Fibroblast of villous mesenchyme (primary cell): ENCODE measurements around the gene KIAA1549. TPM values are rescaled to one million over a fixed set of nuclear protein-coding genes. Genes with fewer than 3 reads are reported as not detected.
A peak's percentile ranks its signal among the peaks of the same experiment; 100 is the strongest.

ENCODE experiments used
- DNase-seq: peaks from one replicate; pipeline ENCODE4 v3.0.0-alpha.2; 2010; ENCODE audit warnings: low read depth
- H3K4me3 ChIP-seq: 2 replicates; pipeline ENCODE4 v1.5.1; 2011; ENCODE audit warnings: low read depth, mild to moderate bottlenecking, low read length
- CTCF ChIP-seq: IDR thresholded peaks from 2 replicates; pipeline ENCODE4 v1.5.1; 2012; ENCODE audit warnings: low read depth, mild to moderate bottlenecking, low read length; ENCODE audit not compliant: insufficient read depth
- total RNA-seq: library from RNA; depleted of rRNA; stranded (reverse); fragments of >200 nt; gene quantifications from 2 replicates; pipeline ENCODE4 v1.2.3, GENCODE V29; 2012

The KIAA1549 gene
- total RNA-seq, 1 donor, result 2.6 TPM

GRCh38 chr7:138916275-138916674 is 64.9 kb downstream of the KIAA1549 start:
- no peak for DNase-seq
- H3K4me3 ChIP-seq, result no peak overlapping the region
- no peak for TF ChIP-seq CTCF

GRCh38 chr7:138913783-138914182 is 67.4 kb downstream of the KIAA1549 start:
- DNase-seq, result no peak
- no peak for TF ChIP-seq CTCF
- H3K4me3 ChIP-seq, result no peak overlapping the region

- no peak for TF ChIP-seq CTCF
- no peak overlapping the region for H3K4me3 ChIP-seq
- DNase-seq, result peak; percentile 20
These were observed 70.2 kb downstream of the KIAA1549 start for GRCh38 chr7:138911007-138911406.

GRCh38 chr7:138907850-138908249 is 73.3 kb downstream of the KIAA1549 start:
- DNase-seq, result no peak
- no peak overlapping the region for H3K4me3 ChIP-seq
- TF ChIP-seq CTCF, result no peak

- H3K4me3 ChIP-seq, result no peak overlapping the region
- DNase-seq, result peak; percentile 36
- no peak for TF ChIP-seq CTCF
These were observed 73.9 kb downstream of the KIAA1549 start for GRCh38 chr7:138907201-138907847.

GRCh38 chr7:138903859-138904435 is 77.2 kb downstream of the KIAA1549 start:
- no peak overlapping the region for H3K4me3 ChIP-seq
- no peak for DNase-seq
- TF ChIP-seq CTCF, result no peak

- no peak for DNase-seq
- no peak overlapping the region for H3K4me3 ChIP-seq
- TF ChIP-seq CTCF, result no peak
These were observed 77.9 kb downstream of the KIAA1549 start for GRCh38 chr7:138903186-138903820.
